K562 (cell line): ENCODE results near the gene CRYBA4. TPM values are rescaled to one million over a fixed set of nuclear protein-coding genes. Genes with fewer than 3 reads are reported as not detected.

ENCODE experiments used
- ATAC-seq: fragments of 200-7000 bp; cut with Tn5 transposase; 3 replicates; pipeline ENCODE4 v1.9.1; 2020; ENCODE audit warnings: moderate library complexity
- BruUV-seq: library from RNA; stranded (reverse); fragments of 400-500 nt; replicated peaks from 2 replicates; lab custom pipeline; 2021; lab: Mats Ljungman, UMichigan
- CTCF ChIA-PET: fragments of 300-600 bp; formaldehyde crosslinking; extraction: SDS; loops from one replicate; lab custom pipeline; 2021; ENCODE audit warnings: low intra/inter-chr PET ratio; lab: Yijun Ruan, JAX
- POLR2A ChIA-PET: fragments of 300-600, 350-650 bp; sonication (Branson Sonifier 250); formaldehyde crosslinking; extraction: SDS; loops from one replicate; lab custom pipeline; 2021; ENCODE audit warnings: antibody characterized with exemption, inconsistent platforms; lab: Yijun Ruan, JAX
- DNase-seq, 4 experiments: peaks; one replicate each; pipeline versions ENCODE4 v3.0.0 to v3.0.0-alpha.2; 2011 to 2018; ENCODE audit warnings: low spot score in 3 of 4, mixed read lengths in 3 of 4; ENCODE audit errors: extremely low read depth in 1 of 4
- FAIRE-seq: peaks from 2 replicates; lab custom pipeline; 2011; peaks lifted over from hg19 to GRCh38; lab: Jason Lieb, UNC
- H2AFZ ChIP-seq: 2 replicates; pipeline ENCODE4 v1.6.0; 2011; ENCODE audit warnings: low read depth, low read length, control low read depth, inconsistent platforms
- H3K27ac ChIP-seq: fragments of 200-600 bp; 3 replicates; pipeline ENCODE4 v1.8.0; 2011; ENCODE audit warnings: low read depth, mild to moderate bottlenecking, control low read depth, inconsistent platforms, low read length, moderate library complexity, mixed read lengths; ENCODE audit errors: extremely low read depth
- H3K27me3 ChIP-seq, 2 experiments: fragments of 300-600 bp in 1 of 2; 2 replicates in 1 of 2; 3 replicates in 1 of 2; pipeline versions ENCODE4 v1.6.0 to v1.8.0; 2011; ENCODE audit warnings: inconsistent platforms in 2 of 2, low read length in 2 of 2, mild to moderate bottlenecking in 1 of 2, mixed read lengths in 1 of 2, moderate library complexity in 1 of 2; ENCODE audit not compliant: control insufficient read depth in 2 of 2, insufficient read depth in 2 of 2
- H3K36me3 ChIP-seq: fragments of 300-600 bp; 3 replicates; pipeline ENCODE4 v1.8.0; 2011; ENCODE audit warnings: mild to moderate bottlenecking, low read length, inconsistent platforms; ENCODE audit not compliant: control insufficient read depth, insufficient read depth
- H3K4me1 ChIP-seq, 2 experiments: fragments of 200-600 bp in 1 of 2; replicated peaks in 1 of 2; 2 replicates in 1 of 2; 3 replicates in 1 of 2; pipeline versions ENCODE4 v1.5.1 to v1.8.0; 2011; ENCODE audit warnings: inconsistent platforms in 2 of 2, low read length in 2 of 2, mild to moderate bottlenecking in 1 of 2, mixed read lengths in 1 of 2, moderate library complexity in 1 of 2; ENCODE audit not compliant: control insufficient read depth in 2 of 2, insufficient read depth in 2 of 2
- H3K4me2 ChIP-seq: 2 replicates; pipeline ENCODE4 v1.6.1; 2011; ENCODE audit warnings: low read length, control low read depth, inconsistent platforms, mixed read lengths; ENCODE audit not compliant: insufficient read depth
- H3K4me3 ChIP-seq: fragments of 200-600 bp; sonication (generic), shearing (Covaris generic); 2 replicates; pipeline ENCODE4 v1.5.1; 2016; ENCODE audit warnings: control low read depth, inconsistent platforms
- H3K79me2 ChIP-seq: fragments of 200-600 bp; 3 replicates; pipeline ENCODE4 v1.8.0; 2011; ENCODE audit warnings: low read length, inconsistent platforms; ENCODE audit not compliant: control insufficient read depth, insufficient read depth
- H3K9ac ChIP-seq, 2 experiments: 2 replicates each; pipeline versions ENCODE4 v1.6.0 to v1.6.1; 2011; ENCODE audit warnings: low read depth in 2 of 2, low read length in 2 of 2, control low read depth in 1 of 2, inconsistent platforms in 1 of 2, mild to moderate bottlenecking in 1 of 2, mixed read lengths in 1 of 2; ENCODE audit not compliant: insufficient read depth in 1 of 2
- H3K9me1 ChIP-seq: one replicate; pipeline ENCODE4 v1.6.0; 2011; ENCODE audit warnings: inconsistent platforms, mild to moderate bottlenecking, low read length, moderate library complexity; ENCODE audit not compliant: control insufficient read depth, insufficient read depth
- H3K9me3 ChIP-seq: replicated peaks from 2 replicates; pipeline ENCODE4 v1.5.1; 2011; ENCODE audit warnings: low read depth, low read length, inconsistent platforms; ENCODE audit not compliant: control insufficient read depth, insufficient read depth
- H4K20me1 ChIP-seq: replicated peaks from 2 replicates; pipeline ENCODE4 v1.6.1; 2011; ENCODE audit warnings: low read length, inconsistent platforms, mixed read lengths; ENCODE audit not compliant: control insufficient read depth, insufficient read depth
- CUX1 ChIP-seq: fragments of 200-800 bp; sonication (Bioruptor generic); IDR thresholded peaks from 2 replicates; pipeline ENCODE4 v1.6.1; 2016; ENCODE audit warnings: missing genetic modification characterization, missing compliant biosample characterization
- FOXM1 ChIP-seq, 2 experiments: fragments of 450-650 bp in 1 of 2; sonication (generic) in 1 of 2; formaldehyde crosslinking in 1 of 2; IDR thresholded peaks; 2 replicates each; pipeline versions ENCODE4 v1.6.1 to v1.9.0; 2017 to 2022; ENCODE audit warnings: low read depth in 2 of 2, mild to moderate bottlenecking in 2 of 2, missing genetic modification reagents in 1 of 2, moderate library complexity in 1 of 2
- HDAC8 ChIP-seq: fragments of 450-650 bp; IDR thresholded peaks from 2 replicates; pipeline ENCODE4 v1.6.1; 2016; ENCODE audit warnings: mild to moderate bottlenecking, missing genetic modification characterization, moderate library complexity, missing compliant biosample characterization
- MBD2 ChIP-seq: sonication (generic); IDR thresholded peaks from 2 replicates; pipeline ENCODE4 v1.6.1; 2016; ENCODE audit warnings: low read depth, borderline replicate concordance
- NR2C1 ChIP-seq, 2 experiments: fragments of 450-650 bp; IDR thresholded peaks; 2 replicates each; pipeline ENCODE4 v1.6.1; 2017; ENCODE audit warnings: mild to moderate bottlenecking in 2 of 2, antibody characterized with exemption in 1 of 2, inconsistent platforms in 1 of 2, missing compliant biosample characterization in 1 of 2, missing genetic modification characterization in 1 of 2
- OTX1 ChIP-seq: fragments of 450-650 bp; formaldehyde crosslinking; IDR thresholded peaks from 2 replicates; pipeline ENCODE4 v1.4.0; 2022; ENCODE audit warnings: mild to moderate bottlenecking
- POLR2B ChIP-seq: fragments of 450-650 bp; IDR thresholded peaks from 2 replicates; pipeline ENCODE4 v1.6.1; 2018; ENCODE audit warnings: low read depth; ENCODE audit not compliant: partially characterized antibody
- RBM22 ChIP-seq: fragments of 200-400 bp; formaldehyde crosslinking; IDR thresholded peaks from 2 replicates; pipeline ENCODE4 v1.6.1; 2018; ENCODE audit warnings: low read length, low read depth; ENCODE audit not compliant: poor library complexity, severe bottlenecking
- RFX1 ChIP-seq: fragments of 450-650 bp; IDR thresholded peaks from 2 replicates; pipeline ENCODE4 v1.6.1; 2016; ENCODE audit warnings: mild to moderate bottlenecking, moderate library complexity
- ZNF174 ChIP-seq: fragments of 250-450 bp; sonication (Bioruptor Pico); IDR thresholded peaks from 2 replicates; pipeline ENCODE4 v1.4.0; 2020; ENCODE audit warnings: mild to moderate bottlenecking
- ZNF830 ChIP-seq: fragments of 250-450 bp; sonication (Bioruptor Pico); IDR thresholded peaks from 2 replicates; pipeline ENCODE4 v1.5.0; 2021; ENCODE audit warnings: mild to moderate bottlenecking
- WGBS: fragments of 100-300 bp; shearing (Covaris generic); methylation state at CpG from one replicate; pipeline ENCODE4 v1.1.6; 2016; ENCODE audit warnings: low coverage, mixed read lengths; ENCODE audit not compliant: insufficient coverage; ENCODE audit errors: missing lambda C conversion rate; 5-methylcytosine and 5-hydroxymethylcytosine counted together
- in situ Hi-C: fragments of 300-500 bp; cut with MboI; formaldehyde crosslinking; loops from 4 replicates; pipeline ENCODE4 v1.15.0; 2018; ENCODE audit warnings: inconsistent platforms, mixed read lengths
- intact Hi-C: fragments of 100-400 bp; cut with micrococcal nuclease; formaldehyde crosslinking; loops from 2 replicates; pipeline ENCODE4 v1.14.2; 2022
- polyA plus RNA-seq, 8 experiments: library from polyadenylated mRNA; depleted of rRNA in 4 of 8; stranded (reverse) in 5 of 8; unstranded in 3 of 8; fragments of >200 nt; fragmentation: Nextera tagmentation in 2 of 8; fragmentation: Illumina TruSeq in 1 of 8; extraction: Ambion mirVana in 2 of 8; extraction: Trizol in 1 of 8; gene quantifications; 2 replicates each; pipeline versions ENCODE4 v1.2.1 to v1.2.3, GENCODE V29; 2011 to 2014; ENCODE audit warnings: inconsistent platforms in 1 of 8, missing spikeins in 1 of 8
- total RNA-seq, 7 experiments: library from RNA; depleted of rRNA in 6 of 7; stranded (reverse); fragments of >200 nt in 6 of 7; fragmentation: Illumina TruSeq in 2 of 7; extraction: Trizol in 2 of 7; gene quantifications; 2 replicates each; pipeline versions ENCODE4 v1.2.1 to v1.2.3, GENCODE V29; 2011 to 2021; ENCODE audit warnings: low replicate concordance in 1 of 7

Gene CRYBA4
- total and polyA plus RNA-seq, 9 of the 15 experiments (the other 6 are each of a cell fraction or from before 2014, with no cell fraction given): 0.59 to 3.3 (median 1.6) TPM

- Histone ChIP-seq H3K9me1 (no peaks in the 10 kb centered on the region), H3K9ac (no peak overlapping the region), H3K4me3 (no peak overlapping the region), H3K4me1 (peaks cover 12 to 13% of the 10 kb centered on the region in 2 experiments; a peak in 4 of 5 replicates), H3K4me2 (no peak overlapping the region), H3K79me2 (peaks cover 27% of the 10 kb centered on the region), H3K36me3 (peaks cover 9% of the 10 kb centered on the region; the same call in 2 of the 3 replicates), H3K27me3 (no peaks in the 10 kb centered on the region), H2AFZ (no peak overlapping the region), H3K27ac (no peak overlapping the region), H3K9me3 (no peaks in the 10 kb centered on the region), H4K20me1 (no peaks in the 10 kb centered on the region)
- ChIA-PET POLR2A (interaction anchor here (0.7 kb wide), 1 partner anchor 1407 kb away, joined by 3 read pairs; no protein-coding TSS in a partner anchor), CTCF (no interaction called here)
- ATAC-seq: no peak
- BruUV-seq: no TSS peak
- intact Hi-C loops (no loop called here), in situ Hi-C loops (no loop called here)
- DNase-seq: no peak
- WGBS: 71% methylated on average over 3 of the region's 4 CpGs
- TF ChIP-seq CUX1 (CRISPR knock-in tag): no peak
- no peak for TF ChIP-seq ZNF830 (CRISPR knock-in tag)
- no peak for TF ChIP-seq NR2C1 (IDR thresholded peaks at IDR 0.05)
- TF ChIP-seq NR2C1 (tag; IDR thresholded peaks at IDR 0.05): no peak
- no peak for TF ChIP-seq FOXM1 (IDR thresholded peaks at IDR 0.05; ENCODE audit: low read depth)
- TF ChIP-seq FOXM1 (CRISPR knock-in tag; IDR thresholded peaks at IDR 0.05; ENCODE audit: low read depth): no peak
- no peak for TF ChIP-seq POLR2B
- TF ChIP-seq ZNF174 (CRISPR knock-in tag): no peak
- TF ChIP-seq MBD2: no peak
- TF ChIP-seq RFX1: no peak
- no peak for TF ChIP-seq RBM22
- no peak for TF ChIP-seq HDAC8 (tag)
- TF ChIP-seq OTX1: no peak
- no peak for FAIRE-seq
Observed at GRCh38 chr22:26592421-26592891, 29.3 kb upstream of the CRYBA4 start.
